Liver (tissue), 9 donors: Measurements from ENCODE around the gene WNT7B. TPM values are rescaled to one million over a fixed set of nuclear protein-coding genes. Genes with fewer than 3 reads are reported as not detected.

Experiments
- DNase-seq: peaks from one replicate; pipeline ENCODE4 v3.0.0-alpha.2; 2017; ENCODE audit warnings: low spot score
- H3K27ac ChIP-seq, 2 donors: one replicate each; pipeline ENCODE4 v1.7.0; 2013; ENCODE audit warnings: inconsistent platforms in 2 of 2, low read length in 2 of 2, control low read depth in 1 of 2, low read depth in 1 of 2, mild to moderate bottlenecking in 1 of 2
- H3K27me3 ChIP-seq, 4 donors: one replicate each; pipeline versions ENCODE4 v1.6.1 to v1.7.0; 2013; ENCODE audit warnings: low read length in 3 of 4, inconsistent platforms in 1 of 4, mild to moderate bottlenecking in 1 of 4, moderate library complexity in 1 of 4; ENCODE audit not compliant: control insufficient read depth in 4 of 4, insufficient read depth in 4 of 4
- H3K36me3 ChIP-seq, 4 donors: one replicate each; pipeline versions ENCODE4 v1.6.1 to v1.7.0; 2013; ENCODE audit warnings: low read length in 3 of 4, mild to moderate bottlenecking in 3 of 4, low read depth in 1 of 4, moderate library complexity in 1 of 4; ENCODE audit not compliant: control insufficient read depth in 4 of 4, insufficient read depth in 3 of 4
- H3K4me1 ChIP-seq, 4 donors: one replicate each; pipeline versions ENCODE4 v1.6.1 to v1.7.0; 2013; ENCODE audit warnings: low read length in 3 of 4, mild to moderate bottlenecking in 3 of 4, moderate library complexity in 1 of 4; ENCODE audit not compliant: control insufficient read depth in 4 of 4, insufficient read depth in 4 of 4
- H3K4me3 ChIP-seq, 3 donors: one replicate each; pipeline versions ENCODE4 v1.6.1 to v1.7.0; 2013; ENCODE audit warnings: low read length in 3 of 3, control low read depth in 1 of 3, low read depth in 1 of 3, mild to moderate bottlenecking in 1 of 3
- H3K9ac ChIP-seq, 2 donors: one replicate each; pipeline ENCODE4 v1.7.0; 2013; ENCODE audit warnings: low read length in 2 of 2, mild to moderate bottlenecking in 2 of 2, moderate library complexity in 2 of 2, control low read depth in 1 of 2, low read depth in 1 of 2
- H3K9me3 ChIP-seq, 4 donors: one replicate each; pipeline versions ENCODE4 v1.6.1 to v1.7.0; 2013; ENCODE audit warnings: low read length in 3 of 4; ENCODE audit not compliant: control insufficient read depth in 4 of 4
- EGR1 ChIP-seq, 2 donors: IDR thresholded peaks; 2 replicates each; pipeline ENCODE4 v1.6.1; 2016 to 2018; ENCODE audit warnings: antibody characterized with exemption in 2 of 2, low read depth in 2 of 2
- FOXA1 ChIP-seq: IDR thresholded peaks from 2 replicates; pipeline ENCODE4 v1.6.1; 2016; ENCODE audit warnings: antibody characterized with exemption
- FOXA2 ChIP-seq: IDR thresholded peaks from 2 replicates; pipeline ENCODE4 v1.6.1; 2016; ENCODE audit warnings: antibody characterized with exemption
- GABPA ChIP-seq, 2 donors: IDR thresholded peaks in 1 of 2; conservative IDR thresholded peaks in 1 of 2; 2 replicates each; pipeline ENCODE4 v1.6.1; 2016; ENCODE audit warnings: antibody characterized with exemption in 2 of 2, mild to moderate bottlenecking in 1 of 2, moderate library complexity in 1 of 2
- HNF4A ChIP-seq, 2 donors: conservative IDR thresholded peaks; 2 replicates each; pipeline ENCODE4 v1.6.1; 2016; ENCODE audit warnings: antibody characterized with exemption in 2 of 2, mild to moderate bottlenecking in 2 of 2
- HNF4G ChIP-seq: IDR thresholded peaks from 2 replicates; pipeline ENCODE4 v1.6.1; 2016; ENCODE audit warnings: antibody characterized with exemption
- JUND ChIP-seq, 2 donors: IDR thresholded peaks; 2 replicates each; pipeline ENCODE4 v1.6.1; 2016; ENCODE audit warnings: antibody characterized with exemption in 2 of 2
- NR2F2 ChIP-seq: IDR thresholded peaks from 2 replicates; pipeline ENCODE4 v1.6.1; 2016; ENCODE audit warnings: antibody characterized with exemption
- RAD21 ChIP-seq, 2 donors: IDR thresholded peaks; 2 replicates each; pipeline ENCODE4 v1.6.1; 2016; ENCODE audit warnings: antibody characterized with exemption in 2 of 2, mild to moderate bottlenecking in 2 of 2
- RXRA ChIP-seq, 2 donors: IDR thresholded peaks; 2 replicates each; pipeline ENCODE4 v1.6.1; 2017 to 2018; ENCODE audit warnings: antibody characterized with exemption in 2 of 2, mild to moderate bottlenecking in 1 of 2
- SP1 ChIP-seq: IDR thresholded peaks from 2 replicates; pipeline ENCODE4 v1.6.1; 2018; ENCODE audit warnings: antibody characterized with exemption, mild to moderate bottlenecking
- TAF1 ChIP-seq: conservative IDR thresholded peaks from 2 replicates; pipeline ENCODE4 v1.6.1; 2016; ENCODE audit warnings: antibody characterized with exemption, mild to moderate bottlenecking
- WGBS: extraction: QIAGEN DNeasy Blood & Tissue Kit; methylation state at CpG from one replicate; pipeline ENCODE4 v1.1.7; 2013; 5-methylcytosine and 5-hydroxymethylcytosine counted together
- polyA plus RNA-seq, 2 donors: library from polyadenylated mRNA; stranded (reverse) in 1 of 2; unstranded in 1 of 2; fragments of 200-250 nt in 1 of 2; fragments of >200 nt in 1 of 2; fragmentation: Nextera tagmentation in 1 of 2; extraction: Ambion mirVana in 1 of 2; gene quantifications; one replicate each; pipeline versions ENCODE4 v1.2.1 to v1.2.3, GENCODE V29; 2013 to 2015
- total RNA-seq, 2 donors: library from RNA; depleted of rRNA; stranded (reverse); fragments of >200 nt; gene quantifications; one replicate each; pipeline ENCODE4 v1.2.3, GENCODE V29; 2014
- TF ChIP-seq, protein P1 (sequence below): IDR thresholded peaks from 2 replicates; pipeline ENCODE4 v1.6.1; 2016; ENCODE audit warnings: antibody characterized with exemption
- TF ChIP-seq, protein P2 (sequence below): IDR thresholded peaks from 2 replicates; pipeline ENCODE4 v1.6.1; 2016; ENCODE audit warnings: antibody characterized with exemption
- TF ChIP-seq, protein P3 (sequence below): IDR thresholded peaks from 2 replicates; pipeline ENCODE4 v1.6.1; 2016; ENCODE audit warnings: antibody characterized with exemption, mild to moderate bottlenecking
- TF ChIP-seq, protein P4 (sequence below): fragments of 150-350 bp; IDR thresholded peaks from 2 replicates; pipeline ENCODE4 v1.5.1; 2017; ENCODE audit warnings: improper control_type of control experiment, low read depth, low read length; ENCODE audit not compliant: missing input control
- TF ChIP-seq, protein P5 (sequence below): IDR thresholded peaks from 2 replicates; pipeline ENCODE4 v1.6.1; 2016; ENCODE audit warnings: antibody characterized with exemption
- donor health status: healthy.
- donor health status: healthy.
- donor health status: healthy.
- donor health status: healthy.
- donor health status: healthy.

WNT7B gene
- total and polyA plus RNA-seq, 4 donors, result 0.06 to 0.28 TPM; not detected in 2

DNA sequence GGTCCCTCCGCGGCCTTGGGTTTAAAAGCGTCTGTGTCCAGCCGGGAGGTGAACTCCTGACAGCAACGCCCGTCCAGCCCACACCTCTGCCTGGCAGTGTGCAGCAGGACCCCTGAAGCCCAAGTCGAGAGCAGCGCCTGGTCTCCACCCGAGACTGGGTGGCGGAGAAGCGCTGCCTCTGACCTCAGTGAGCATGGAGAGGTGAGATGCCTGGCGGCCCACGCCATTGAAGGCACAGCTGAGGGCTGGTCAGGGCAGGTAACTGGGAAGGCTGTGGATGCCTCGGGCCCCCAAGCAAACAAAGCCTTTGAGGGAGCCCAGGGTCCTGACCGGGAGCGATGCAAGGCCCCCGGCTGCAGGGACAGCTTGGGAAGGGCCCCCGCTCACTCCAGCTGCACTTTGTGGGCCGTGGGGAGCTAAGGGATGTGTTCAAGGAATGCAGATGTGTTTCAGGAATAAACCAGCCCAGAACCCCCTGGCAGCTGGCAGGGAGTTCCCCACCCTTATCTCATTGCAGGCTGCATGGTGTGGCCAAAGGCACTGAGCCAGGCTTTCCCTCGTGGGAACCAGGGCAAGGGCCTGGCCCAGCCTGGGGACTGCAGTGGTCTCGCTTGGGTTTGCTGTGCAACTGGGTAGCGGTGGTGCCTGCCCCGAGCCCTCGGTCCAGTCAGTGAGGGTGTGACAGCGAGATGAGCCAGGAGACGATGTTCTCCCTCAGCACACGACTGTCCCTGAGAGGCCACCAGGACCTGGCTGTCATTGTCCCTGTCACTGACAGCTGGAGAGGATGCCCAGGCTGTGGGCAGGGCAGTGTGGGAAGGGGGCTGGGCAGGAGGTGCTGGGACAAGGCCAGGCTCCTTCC, 92.5 kb downstream of the WNT7B start:
- DNase-seq, result no peak
- Histone ChIP-seq H3K4me3 (no peak overlapping the region), H3K36me3 (no peaks in the 10 kb centered on the region), H3K9ac (no peak overlapping the region), H3K27me3 (peaks cover 0 to 11% (median 0%) of the 10 kb centered on the region in 4 donors), H3K4me1 (no peaks in the 10 kb centered on the region), H3K9me3 (no peaks in the 10 kb centered on the region), H3K27ac (no peak overlapping the region)
- 70% methylated on average over 27 of the region's 27 CpGs for WGBS
- TF ChIP-seq FOXA2 (no peak), NR2F2 (no peak), FOXA1 (no peak), GABPA (IDR thresholded peaks at IDR 0.05 in 1 of 2, conservative IDR thresholded peaks at IDR 0.05 in 1 of 2) (no peak), SP1 (no peak), HNF4A (conservative IDR thresholded peaks at IDR 0.05) (no peak), JUND (IDR thresholded peaks at IDR 0.05) (no peak), EGR1 (IDR thresholded peaks at IDR 0.05; ENCODE audit: low read depth in 2 of 2) (no peak), RAD21 (IDR thresholded peaks at IDR 0.05) (no peak), HNF4G (no peak), TAF1 (no peak), RXRA (IDR thresholded peaks at IDR 0.05) (no peak)
- TF ChIP-seq, protein P1, sequence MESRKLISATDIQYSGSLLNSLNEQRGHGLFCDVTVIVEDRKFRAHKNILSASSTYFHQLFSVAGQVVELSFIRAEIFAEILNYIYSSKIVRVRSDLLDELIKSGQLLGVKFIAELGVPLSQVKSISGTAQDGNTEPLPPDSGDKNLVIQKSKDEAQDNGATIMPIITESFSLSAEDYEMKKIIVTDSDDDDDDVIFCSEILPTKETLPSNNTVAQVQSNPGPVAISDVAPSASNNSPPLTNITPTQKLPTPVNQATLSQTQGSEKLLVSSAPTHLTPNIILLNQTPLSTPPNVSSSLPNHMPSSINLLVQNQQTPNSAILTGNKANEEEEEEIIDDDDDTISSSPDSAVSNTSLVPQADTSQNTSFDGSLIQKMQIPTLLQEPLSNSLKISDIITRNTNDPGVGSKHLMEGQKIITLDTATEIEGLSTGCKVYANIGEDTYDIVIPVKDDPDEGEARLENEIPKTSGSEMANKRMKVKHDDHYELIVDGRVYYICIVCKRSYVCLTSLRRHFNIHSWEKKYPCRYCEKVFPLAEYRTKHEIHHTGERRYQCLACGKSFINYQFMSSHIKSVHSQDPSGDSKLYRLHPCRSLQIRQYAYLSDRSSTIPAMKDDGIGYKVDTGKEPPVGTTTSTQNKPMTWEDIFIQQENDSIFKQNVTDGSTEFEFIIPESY, result no peak
- TF ChIP-seq, protein P2, sequence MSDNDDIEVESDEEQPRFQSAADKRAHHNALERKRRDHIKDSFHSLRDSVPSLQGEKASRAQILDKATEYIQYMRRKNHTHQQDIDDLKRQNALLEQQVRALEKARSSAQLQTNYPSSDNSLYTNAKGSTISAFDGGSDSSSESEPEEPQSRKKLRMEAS, result no peak
- TF ChIP-seq, protein P3, sequence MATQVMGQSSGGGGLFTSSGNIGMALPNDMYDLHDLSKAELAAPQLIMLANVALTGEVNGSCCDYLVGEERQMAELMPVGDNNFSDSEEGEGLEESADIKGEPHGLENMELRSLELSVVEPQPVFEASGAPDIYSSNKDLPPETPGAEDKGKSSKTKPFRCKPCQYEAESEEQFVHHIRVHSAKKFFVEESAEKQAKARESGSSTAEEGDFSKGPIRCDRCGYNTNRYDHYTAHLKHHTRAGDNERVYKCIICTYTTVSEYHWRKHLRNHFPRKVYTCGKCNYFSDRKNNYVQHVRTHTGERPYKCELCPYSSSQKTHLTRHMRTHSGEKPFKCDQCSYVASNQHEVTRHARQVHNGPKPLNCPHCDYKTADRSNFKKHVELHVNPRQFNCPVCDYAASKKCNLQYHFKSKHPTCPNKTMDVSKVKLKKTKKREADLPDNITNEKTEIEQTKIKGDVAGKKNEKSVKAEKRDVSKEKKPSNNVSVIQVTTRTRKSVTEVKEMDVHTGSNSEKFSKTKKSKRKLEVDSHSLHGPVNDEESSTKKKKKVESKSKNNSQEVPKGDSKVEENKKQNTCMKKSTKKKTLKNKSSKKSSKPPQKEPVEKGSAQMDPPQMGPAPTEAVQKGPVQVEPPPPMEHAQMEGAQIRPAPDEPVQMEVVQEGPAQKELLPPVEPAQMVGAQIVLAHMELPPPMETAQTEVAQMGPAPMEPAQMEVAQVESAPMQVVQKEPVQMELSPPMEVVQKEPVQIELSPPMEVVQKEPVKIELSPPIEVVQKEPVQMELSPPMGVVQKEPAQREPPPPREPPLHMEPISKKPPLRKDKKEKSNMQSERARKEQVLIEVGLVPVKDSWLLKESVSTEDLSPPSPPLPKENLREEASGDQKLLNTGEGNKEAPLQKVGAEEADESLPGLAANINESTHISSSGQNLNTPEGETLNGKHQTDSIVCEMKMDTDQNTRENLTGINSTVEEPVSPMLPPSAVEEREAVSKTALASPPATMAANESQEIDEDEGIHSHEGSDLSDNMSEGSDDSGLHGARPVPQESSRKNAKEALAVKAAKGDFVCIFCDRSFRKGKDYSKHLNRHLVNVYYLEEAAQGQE, result no peak
- TF ChIP-seq, protein P4, sequence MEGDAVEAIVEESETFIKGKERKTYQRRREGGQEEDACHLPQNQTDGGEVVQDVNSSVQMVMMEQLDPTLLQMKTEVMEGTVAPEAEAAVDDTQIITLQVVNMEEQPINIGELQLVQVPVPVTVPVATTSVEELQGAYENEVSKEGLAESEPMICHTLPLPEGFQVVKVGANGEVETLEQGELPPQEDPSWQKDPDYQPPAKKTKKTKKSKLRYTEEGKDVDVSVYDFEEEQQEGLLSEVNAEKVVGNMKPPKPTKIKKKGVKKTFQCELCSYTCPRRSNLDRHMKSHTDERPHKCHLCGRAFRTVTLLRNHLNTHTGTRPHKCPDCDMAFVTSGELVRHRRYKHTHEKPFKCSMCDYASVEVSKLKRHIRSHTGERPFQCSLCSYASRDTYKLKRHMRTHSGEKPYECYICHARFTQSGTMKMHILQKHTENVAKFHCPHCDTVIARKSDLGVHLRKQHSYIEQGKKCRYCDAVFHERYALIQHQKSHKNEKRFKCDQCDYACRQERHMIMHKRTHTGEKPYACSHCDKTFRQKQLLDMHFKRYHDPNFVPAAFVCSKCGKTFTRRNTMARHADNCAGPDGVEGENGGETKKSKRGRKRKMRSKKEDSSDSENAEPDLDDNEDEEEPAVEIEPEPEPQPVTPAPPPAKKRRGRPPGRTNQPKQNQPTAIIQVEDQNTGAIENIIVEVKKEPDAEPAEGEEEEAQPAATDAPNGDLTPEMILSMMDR, result no peak
- TF ChIP-seq, protein P5, sequence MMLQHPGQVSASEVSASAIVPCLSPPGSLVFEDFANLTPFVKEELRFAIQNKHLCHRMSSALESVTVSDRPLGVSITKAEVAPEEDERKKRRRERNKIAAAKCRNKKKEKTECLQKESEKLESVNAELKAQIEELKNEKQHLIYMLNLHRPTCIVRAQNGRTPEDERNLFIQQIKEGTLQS, result no peak
